Measurements from ENCODE around the gene PARD3.

PARD3 gene

DNA sequence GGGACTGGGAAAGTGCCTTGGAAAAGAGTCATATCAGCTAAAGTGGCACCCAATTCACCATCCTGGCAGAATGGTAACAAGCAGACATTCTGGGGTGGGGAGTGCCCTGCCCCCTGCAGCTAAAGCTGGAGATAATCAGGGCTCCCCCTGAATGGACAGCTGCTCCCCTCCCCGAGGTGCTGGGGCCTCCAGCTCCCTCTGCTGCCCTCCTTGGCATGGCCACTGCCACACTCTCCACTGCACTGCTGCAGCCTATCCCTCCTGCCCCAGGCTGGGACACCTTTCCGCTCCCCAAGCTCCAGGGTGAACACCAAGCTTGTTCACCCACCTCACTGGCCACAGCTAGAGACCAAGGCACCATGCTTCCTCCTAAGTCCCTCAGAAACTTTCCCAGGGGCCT is 9.8 kb upstream of the PARD3 start:
- DNase-seq (ENCODE audit: low read depth) = no peak

DNA sequence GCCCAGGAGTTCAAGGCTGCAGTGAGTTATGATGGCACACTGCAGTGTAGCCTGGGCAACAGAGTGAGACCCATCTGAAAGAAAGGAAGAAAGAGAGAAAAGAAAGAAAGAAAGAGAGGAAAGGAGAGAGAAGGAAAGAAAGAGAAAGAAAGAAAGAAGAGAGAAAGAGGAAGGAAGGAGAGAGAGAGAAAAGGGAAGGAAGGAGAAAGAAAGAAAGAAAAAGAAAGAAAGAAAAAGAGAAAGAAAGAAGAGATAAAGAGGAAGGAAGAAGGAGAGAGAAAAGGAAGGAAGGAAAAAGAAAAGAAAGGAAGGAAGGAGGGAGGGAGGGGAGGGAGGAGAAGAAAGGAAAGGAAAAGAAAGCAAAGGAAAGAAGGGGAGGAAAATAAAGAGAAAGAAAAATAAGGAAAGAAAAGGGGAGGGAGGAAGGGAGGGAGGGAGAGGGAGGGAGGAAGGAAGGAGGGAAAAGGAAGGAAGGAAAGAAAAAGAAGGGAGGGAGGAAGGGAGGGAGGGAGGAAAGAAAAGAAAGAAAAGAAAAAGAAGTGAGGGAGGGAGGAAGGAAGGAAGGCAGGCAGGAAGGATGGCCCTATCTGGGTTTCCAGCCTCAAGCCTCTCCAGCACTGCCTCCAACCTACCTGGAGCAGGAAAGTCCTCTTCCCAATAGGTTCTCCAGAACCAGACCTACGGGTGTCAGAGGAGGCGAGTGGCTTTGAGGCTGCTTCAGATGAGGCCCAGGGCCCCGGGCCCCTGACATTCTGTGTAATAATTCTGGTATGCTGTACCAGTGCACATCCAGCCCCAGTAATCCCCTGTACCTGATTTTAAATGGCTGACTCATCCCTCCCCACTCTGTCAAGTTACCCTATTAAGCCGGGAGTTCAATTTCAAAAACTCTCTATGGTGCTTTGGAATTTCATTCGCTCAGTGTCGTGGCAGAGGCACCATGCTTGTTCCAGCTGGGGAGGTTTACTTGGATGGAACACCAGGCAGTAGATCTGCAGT is 6.8 kb upstream of the PARD3 start:
- no peak for DNase-seq (ENCODE audit: low read depth)

DNA sequence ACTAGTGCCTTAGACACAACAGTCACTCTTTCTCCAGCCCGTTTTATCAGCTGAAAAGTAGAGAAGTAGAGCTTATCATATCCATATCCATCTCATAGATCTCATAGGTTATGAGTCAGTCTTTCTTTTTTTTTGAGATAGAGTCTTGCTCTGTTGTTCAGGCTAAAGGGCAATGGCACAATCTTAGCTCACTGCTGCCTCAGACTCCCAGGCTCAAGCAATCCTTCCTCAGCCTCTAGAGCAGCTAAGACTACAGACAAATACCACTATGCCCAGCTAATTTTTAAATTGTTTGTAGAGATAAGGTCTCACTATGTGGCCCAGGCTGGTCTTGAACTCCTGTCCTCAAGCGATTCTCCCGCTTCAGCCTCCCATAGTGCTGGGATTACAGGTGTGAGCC is 2.5 kb upstream of the PARD3 start:
- no peak for DNase-seq (ENCODE audit: low read depth)

GRCh38 chr10:34817054-34817453 is 2.0 kb upstream of the PARD3 start:
- DNase-seq (ENCODE audit: low read depth) = no peak

GRCh38 chr10:34816501-34817002 is 1.5 kb upstream of the PARD3 start:
- no peak for DNase-seq (ENCODE audit: low read depth)

- DNase-seq (ENCODE audit: low read depth) = no peak
Observed at GRCh38 chr10:34816085-34816496, 995 bp upstream of the PARD3 start.

DNA sequence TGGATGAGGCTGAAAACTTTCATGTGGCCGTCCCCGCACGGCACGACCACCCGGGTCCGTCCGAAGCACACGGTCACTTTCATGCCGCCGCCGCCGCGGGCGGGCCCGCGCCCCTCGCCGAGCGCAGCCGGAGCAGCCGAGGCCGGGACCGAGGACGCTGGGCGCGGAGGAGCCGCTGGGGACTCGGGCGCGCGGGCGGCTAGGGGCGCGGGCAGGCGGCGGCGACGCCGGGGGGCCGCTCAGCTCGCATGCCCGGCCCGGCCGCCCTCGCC is 247 bp downstream of the PARD3 start:
- no peak for DNase-seq (ENCODE audit: low read depth)

GRCh38 chr10:34814223-34814912 is 728 bp downstream of the PARD3 start:
- DNase-seq (ENCODE audit: low read depth) = no peak

GRCh38 chr10:34813626-34814222 is 1.4 kb downstream of the PARD3 start:
- no peak for DNase-seq (ENCODE audit: low read depth)

DNA sequence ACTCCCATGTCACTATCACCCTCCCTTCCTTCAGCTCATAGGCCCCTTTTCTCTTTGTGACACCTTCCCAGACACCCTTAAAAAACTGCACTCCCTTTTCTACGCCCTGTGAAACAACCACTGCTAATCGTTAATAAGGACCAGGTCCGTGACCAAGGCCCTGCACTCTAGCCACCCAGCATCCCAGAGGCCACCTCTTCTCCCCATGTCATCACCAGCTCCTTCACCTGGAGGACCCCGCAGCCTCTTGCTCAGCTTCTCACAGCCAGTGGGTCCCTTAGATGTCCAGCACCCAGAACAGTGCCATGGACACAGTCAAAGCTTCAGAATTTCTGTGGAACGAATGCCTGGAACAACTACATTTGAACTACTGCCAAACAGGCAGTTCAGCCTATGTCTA is 2.3 kb downstream of the PARD3 start:
- no peak for DNase-seq (ENCODE audit: low read depth)

DNA sequence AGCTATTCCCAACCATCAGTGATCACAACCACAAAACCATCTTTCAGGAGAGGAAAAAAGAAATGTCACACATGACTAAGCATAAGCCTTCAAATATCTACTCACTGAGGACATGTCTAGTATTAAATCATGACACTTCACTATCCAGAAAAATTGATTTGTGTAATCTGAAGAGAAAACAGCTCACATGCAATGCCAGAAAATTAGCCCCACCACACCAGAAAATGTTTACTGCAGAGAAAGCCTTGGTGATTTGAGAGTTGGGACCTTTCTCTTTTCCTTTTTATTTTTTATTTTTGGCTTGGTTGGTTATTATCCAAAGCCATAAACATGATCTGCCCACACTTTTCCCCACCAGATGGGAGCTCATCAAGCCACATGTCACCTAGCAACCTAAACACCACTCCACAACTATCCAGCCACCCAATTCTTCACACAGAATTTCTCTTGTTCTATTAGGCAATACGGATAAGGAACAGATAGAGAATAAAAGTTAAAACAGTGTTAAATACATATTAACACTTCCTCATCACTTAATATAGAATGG is 3.1 kb downstream of the PARD3 start:
- DNase-seq (ENCODE audit: low read depth) = no peak

- DNase-seq (ENCODE audit: low read depth) = no peak
Observed at GRCh38 chr10:34811126-34811967, 3.7 kb downstream of the PARD3 start.

DNA sequence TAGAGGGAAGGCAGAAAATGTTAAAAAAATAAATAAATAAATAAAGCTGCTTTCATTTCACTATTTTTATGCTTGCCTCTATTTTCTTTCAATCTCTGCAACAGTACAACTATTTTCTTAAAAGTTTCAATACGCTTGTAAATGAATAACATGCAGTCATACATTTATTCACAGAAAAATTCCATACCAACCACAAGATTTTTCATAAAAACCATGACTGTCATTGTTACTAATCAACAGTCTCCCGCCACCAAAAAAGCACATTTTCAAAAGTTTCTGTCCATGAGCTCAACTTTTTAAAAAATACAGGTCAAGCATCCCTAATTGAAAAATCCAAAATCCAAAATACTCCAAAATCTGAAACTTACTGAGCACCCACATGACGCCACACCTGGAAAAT is 5.3 kb downstream of the PARD3 start:
- DNase-seq (ENCODE audit: low read depth) = no peak

GRCh38 chr10:34808801-34809745 is 6.0 kb downstream of the PARD3 start:
- DNase-seq (ENCODE audit: low read depth) = no peak

- DNase-seq (ENCODE audit: low read depth) = no peak
Observed at GRCh38 chr10:34808336-34808735, 6.8 kb downstream of the PARD3 start.

GRCh38 chr10:34804306-34804705 is 10.8 kb downstream of the PARD3 start:
- DNase-seq (ENCODE audit: low read depth) = no peak

DNA sequence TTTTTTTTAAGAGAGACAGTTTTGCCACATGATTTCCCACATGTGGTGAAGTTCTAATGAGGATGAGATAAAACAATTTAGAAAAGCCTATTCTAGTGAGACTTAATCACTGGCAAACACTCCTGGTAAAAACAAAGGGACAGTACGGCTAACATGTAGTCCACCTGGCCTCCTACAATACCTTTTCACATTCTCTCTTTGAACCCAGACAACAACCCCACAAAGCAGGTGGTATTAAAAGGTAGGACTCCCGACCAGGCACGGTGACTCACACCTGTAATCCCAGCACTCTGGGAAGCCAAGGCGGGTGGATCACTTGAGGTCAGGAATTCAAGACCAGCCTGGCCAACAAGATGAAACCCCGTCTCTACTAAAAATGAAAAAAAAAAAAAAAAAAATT is 12.4 kb downstream of the PARD3 start:
- no peak for DNase-seq (ENCODE audit: low read depth)

DNA sequence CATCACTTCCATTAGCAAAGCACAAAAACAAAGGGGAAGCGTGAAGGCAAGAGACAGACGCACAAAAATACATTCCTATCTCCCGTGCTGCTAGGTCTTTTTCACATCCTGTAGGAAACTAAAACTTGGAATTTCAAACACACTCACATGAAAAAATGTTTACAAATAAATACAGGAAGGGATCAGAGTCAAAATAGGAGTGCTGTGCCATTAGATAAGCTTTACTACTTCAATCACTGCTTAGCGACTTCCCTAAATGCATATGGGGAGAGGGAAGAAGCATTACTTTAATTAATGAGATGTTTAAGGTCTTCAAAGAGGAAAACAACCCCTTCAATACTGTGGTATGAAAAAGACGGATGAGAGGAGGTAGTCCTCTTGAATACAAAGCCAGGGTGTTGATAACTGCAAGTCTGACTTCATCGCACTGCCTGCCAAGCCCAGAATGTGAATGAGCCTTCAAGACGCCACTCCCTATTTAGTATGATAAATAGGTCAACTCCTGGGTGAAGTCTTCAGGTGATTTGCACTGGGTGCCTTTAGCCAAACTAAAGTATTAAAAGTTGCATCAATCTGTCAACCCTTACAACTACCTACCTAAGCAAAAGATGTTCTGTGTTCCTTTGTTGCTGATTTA is 13.9 kb downstream of the PARD3 start:
- no peak for DNase-seq (ENCODE audit: low read depth)

- no peak for DNase-seq (ENCODE audit: low read depth)
Observed at GRCh38 chr10:34800624-34801023, 14.5 kb downstream of the PARD3 start.

GRCh38 chr10:34798654-34799053 is 16.4 kb downstream of the PARD3 start:
- no peak for DNase-seq (ENCODE audit: low read depth)

Data from activated T-helper 1 cell treated with Interleukin-2 at 50 U/mL for 16 hours (primary cell).